HG02678 (cell line): ENCODE measurements around the gene DUOX1.

Experiments used
- ATAC-seq: cut with Tn5 transposase; IDR thresholded peaks from one replicate; pipeline ENCODE4 v1.9.1; 2021; ENCODE audit warnings: mild to moderate bottlenecking, moderate library complexity; ENCODE audit not compliant: unreplicated experiment

DUOX1 gene

DNA sequence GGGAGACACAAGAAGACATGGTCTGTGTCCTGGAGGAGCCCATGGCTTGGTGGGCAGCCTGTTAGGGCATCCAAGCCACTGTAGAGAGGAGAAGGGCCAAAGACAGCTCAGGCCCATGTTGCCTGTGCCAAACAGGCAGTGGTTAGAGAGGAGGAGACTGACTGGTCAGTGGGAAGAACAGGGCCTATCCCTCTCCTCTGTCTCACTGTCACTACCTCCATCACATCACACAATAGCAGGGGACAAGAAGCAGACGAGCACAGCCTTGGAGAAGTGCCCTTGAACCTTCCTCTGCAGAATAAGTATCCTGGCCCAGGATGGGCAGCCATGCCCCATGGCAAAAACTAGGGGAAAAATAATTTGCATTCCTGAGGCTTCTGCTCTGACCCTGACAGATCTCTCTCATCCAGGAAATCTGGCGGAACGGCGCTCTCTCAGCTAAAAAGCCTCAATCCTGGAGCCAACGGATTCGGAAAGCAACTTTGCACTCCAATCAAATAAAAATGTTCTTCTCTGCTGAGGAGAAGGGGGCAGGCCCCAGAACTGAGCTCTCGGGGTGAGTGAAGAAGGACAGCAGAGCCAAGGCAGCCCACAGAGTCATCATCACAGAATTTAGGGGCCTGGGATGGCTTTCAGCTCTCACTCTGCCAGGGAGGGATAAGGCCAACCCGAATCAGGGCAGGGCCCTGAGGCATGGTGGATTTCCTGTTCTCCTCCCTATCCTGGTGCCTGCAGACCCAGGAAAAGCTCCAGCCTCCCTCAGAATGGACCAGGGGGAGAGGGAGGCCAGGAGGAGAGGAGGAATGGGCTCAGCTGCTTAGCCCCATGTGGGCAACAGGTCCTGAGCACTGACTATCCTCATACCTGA, 56.3 kb downstream of the DUOX1 start:
- ATAC-seq = no peak

DNA sequence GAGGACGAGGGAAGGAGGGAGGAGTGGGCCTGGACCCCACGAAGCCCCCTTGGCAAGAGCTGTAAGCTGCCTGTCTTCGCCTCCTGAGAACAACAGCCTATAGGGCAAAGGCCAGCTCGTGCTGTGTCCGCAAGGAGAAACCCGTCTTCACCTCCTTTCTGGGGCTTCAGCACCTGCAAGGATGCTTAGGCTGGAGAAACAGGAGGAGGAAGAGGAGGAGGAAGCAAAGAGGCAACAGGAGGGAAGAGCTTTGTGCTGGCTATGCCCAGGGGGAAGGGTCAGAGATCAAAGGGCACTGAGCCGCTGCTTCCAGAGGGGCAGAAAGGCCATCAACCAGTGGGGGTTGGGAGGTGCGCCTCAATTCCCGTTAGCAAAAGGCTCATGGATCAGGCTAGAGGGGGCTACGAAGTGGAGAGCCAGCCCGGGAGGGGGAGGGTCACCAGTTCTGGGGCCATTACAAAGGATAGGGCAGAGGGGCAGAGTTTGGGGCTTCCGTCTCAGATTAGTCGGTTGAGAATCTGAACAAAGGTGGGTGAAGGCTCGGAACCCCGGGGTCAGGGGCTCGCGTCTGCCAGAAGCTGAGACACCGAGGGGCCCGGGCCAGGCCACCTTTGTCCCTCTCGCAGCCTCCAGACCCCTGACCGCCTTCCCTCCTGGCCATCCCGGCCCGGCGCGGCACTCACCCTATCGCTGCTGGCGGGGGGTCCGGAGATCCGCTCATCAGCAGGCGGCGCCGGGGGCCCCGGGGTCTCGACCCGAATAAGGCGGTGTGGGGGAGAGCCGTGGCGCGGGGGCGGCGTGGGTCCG, 57.2 kb downstream of the DUOX1 start:
- ATAC-seq = no peak

DNA sequence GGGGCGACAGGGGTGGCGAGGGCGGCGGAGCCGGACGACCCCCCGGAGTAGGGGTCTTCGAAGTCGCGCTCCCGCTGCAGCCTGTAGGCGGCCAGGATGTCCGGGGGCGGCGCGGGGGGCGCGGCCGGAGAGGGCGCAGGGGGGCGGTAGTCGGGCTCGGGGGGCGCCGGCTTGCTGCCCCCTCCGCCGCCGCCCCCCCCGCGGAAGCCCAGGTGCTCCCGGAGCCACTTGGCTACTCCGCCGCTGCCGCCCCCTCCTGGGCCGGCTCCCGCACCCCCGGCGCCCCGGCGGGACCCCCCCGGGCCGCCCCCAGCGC, 57.7 kb downstream of the DUOX1 start:
- peak; percentile 2 for ATAC-seq

GRCh38 chr15:45187894-45188830, 58.4 kb downstream of the DUOX1 start, which contains the start of gene SHF:
SHF (minus strand) TSS chr15:45187966; CDS start chr15:45187951, 15 bp downstream.
- ATAC-seq = peak; percentile 45

GRCh38 chr15:45197512-45197911, 67.7 kb downstream of the DUOX1 start:
- no peak for ATAC-seq

- ATAC-seq = peak; percentile 56
Measured at GRCh38 chr15:45198337-45199135, 68.7 kb downstream of the DUOX1 start.

DNA sequence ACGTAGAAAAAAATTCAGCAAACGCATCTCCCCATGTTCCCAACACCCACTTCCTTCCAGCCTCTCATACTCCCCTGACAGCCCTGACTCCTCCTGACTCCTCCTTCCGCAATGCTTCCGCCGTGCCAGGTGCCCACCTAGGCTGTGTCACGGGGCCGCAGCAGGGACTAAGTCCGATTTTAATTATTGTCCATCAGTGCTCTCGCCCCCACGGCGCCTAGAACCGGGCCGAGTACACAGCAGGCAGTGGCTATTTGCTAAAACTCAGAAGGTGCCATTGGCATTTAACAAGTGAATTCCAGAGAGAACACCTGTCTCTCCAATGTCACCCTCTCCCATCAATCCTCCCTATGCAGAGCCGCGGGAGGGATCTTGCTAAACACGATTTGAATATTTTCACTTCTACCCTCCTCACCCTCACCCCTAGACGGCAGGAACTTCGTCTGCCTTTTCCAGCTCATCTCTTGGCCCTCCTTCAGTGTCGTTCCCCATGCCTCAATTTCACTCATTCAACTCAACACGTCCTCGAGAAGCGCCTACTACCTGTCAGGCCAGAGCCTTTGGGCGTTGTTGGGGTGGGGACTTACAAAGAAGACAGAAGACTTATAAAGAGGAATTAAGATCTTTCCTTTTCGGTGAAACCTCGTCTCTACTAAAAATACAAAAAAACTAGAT, 69.5 kb downstream of the DUOX1 start:
- ATAC-seq = peak; percentile 9

DNA sequence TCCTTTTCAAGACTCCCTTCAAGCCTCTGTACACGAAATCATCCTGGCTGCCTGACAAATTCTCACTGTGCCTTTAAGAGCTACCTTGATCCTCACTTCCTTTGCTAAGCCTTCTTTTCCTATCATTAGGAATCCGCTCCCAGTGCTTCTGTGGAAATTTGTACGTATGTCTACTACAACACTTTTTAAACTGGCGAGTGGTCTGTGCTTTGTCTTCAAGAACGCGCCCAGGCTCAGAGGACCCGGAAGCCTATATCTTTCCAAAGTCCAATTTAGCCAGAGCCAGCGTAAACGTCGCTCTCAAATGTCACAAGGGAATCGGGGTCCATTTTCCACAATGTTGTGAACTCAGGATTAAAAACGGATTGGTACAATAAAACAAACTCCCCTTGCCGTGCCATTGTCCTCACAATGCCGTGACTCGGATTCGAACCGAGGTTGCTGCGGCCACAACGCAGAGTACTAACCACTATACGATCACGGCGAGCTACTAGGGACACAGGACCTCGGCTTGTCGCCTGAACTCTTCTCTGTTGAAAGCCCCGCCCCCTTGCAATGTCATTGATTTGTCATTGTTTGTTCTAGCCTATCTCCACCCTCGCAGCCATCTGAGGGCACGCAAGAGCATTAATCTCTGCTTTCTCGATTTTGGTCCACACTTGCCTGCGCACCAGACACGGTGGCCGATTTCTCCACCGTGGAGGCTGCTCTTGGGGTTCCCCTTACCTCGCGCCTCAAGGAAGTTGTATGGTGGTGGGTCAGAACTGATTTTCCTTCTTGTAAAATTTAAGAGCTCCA, 70.4 kb downstream of the DUOX1 start:
- peak; percentile 47 for ATAC-seq

DNA sequence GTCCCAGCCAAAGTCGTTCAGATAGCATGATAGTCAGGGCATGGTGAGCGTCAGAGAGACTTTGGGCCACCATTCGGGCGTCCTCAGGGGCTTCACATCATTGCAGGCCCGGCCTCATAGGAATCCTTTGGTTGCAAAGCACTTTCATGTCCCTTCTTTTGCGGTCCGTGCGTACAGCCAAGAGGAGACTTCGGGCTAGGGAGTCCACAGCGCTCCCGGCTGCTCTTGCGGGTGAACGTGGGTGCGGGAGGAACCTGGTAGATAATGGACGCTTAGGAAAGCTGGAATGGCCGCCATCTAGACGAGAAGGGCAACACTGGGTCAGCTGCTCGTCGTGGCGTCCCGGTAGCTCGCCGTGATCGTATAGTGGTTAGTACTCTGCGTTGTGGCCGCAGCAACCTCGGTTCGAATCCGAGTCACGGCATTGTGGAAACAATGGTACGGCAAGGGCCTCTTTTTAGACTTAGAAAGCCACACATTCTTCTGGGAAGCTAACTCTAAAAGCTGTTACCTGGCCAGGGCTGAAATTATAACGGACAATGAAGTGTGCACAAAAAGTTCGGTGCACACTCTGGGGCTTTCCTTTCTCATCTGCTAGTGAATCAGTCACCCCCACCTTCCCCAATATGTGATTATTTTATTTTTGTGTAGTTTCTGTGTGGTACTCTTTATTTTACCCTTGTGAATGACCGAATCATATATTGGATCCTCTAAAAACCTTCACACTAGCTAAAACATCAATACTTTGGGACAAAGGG, 71.2 kb downstream of the DUOX1 start:
- ATAC-seq = peak; percentile 5

DNA sequence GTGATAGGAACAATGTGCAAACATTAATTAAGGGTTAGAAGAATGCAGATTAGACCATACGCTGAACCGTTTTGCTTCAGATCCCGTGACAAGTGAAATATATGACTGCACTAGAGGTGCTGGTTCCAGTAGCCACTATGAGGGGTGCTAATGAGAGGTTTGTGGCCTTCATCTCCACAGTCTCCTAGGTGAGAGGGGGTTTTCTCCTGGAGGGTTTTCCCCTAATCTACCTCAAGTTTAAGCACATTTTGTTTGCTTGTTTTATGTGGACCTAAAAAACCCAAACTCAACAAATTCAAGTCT, 71.7 kb downstream of the DUOX1 start:
- ATAC-seq = no peak

DNA sequence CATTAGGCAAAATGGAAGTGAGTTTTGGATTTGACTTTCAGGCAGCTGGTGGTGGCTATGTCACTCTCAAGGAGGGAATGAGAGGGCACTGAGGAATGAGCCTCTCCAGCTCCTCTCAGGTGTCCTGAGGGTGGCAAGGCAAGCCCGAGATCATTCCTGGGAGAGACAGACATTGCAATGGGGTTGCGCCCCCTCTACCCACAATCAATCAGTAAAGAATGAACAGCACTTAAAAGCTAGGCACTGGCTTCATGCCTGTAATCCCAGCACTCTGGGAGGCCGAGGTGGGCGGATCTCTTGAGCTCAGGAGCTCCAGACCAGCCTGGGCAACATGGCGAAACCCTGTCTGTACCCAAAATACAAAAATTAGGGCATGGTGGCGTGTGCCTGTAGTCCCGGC, 72.1 kb downstream of the DUOX1 start:
- ATAC-seq = no peak

DNA sequence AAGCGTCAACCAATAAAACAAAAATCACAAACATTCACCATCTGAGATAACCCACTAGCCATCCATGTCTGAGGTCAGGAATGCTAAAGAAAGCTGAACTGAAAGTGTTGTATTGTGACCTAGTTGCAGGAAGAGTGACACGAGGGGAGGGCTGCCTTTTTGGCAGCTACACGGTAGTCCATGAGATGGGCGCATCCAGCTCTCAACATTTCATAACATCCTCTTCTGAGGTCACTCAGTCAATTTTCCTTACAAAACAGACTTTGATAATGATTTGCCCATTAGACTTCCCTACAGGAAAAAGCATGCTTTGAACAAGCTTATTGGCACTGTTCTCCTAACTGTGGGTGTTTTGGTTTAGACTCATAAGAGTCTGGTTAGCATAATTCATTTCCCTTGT, 73.4 kb downstream of the DUOX1 start:
- no peak for ATAC-seq

- ATAC-seq = no peak
Measured at GRCh38 chr15:45205192-45205591, 75.4 kb downstream of the DUOX1 start.

DNA sequence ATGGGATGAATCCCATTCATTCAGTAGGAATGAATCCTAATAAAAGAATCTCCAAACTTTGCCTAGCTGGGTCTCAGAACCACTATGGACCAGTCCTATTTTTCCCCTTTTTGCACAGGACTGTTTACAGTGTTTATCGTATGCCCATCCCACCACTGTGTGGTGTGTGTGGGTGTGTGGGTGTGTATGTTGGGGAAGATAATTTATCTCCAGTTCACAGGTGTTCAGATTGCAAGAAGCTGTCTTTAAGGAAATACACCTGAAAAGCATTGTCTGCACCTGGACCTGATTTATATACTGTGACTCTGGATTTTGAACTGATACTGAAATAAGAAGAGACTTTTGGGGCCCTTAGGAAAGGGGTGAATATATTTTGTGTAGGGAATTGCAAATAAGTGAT, 82.7 kb downstream of the DUOX1 start:
- no peak for ATAC-seq
